SK-N-SH (cell line): ENCODE results near the gene OR6B2. TPM values are rescaled to one million over a fixed set of nuclear protein-coding genes. Genes with fewer than 3 reads are reported as not detected.

ENCODE experiments used
- CTCF ChIA-PET: fragments of 300-600, 350-600 bp; formaldehyde crosslinking; extraction: SDS; loops from one replicate; lab custom pipeline; 2021; lab: Yijun Ruan, JAX
- POLR2A ChIA-PET: fragments of 350-600 bp; sonication (Branson Sonifier 250); formaldehyde crosslinking; extraction: SDS; loops from one replicate; lab custom pipeline; 2020; ENCODE audit warnings: antibody characterized with exemption, inconsistent platforms; lab: Yijun Ruan, JAX
- DNase-seq: peaks from one replicate; pipeline ENCODE4 v3.0.0; 2012
- H2AFZ ChIP-seq: fragments of 200-600 bp; sonication (generic); 2 replicates; pipeline ENCODE4 v1.8.1; 2016; ENCODE audit warnings: antibody characterized with exemption, mild to moderate bottlenecking, low read depth
- H3F3A ChIP-seq: fragments of 200-600 bp; sonication (generic); replicated peaks from 2 replicates; pipeline ENCODE3; 2016; ENCODE audit warnings: antibody characterized with exemption, mild to moderate bottlenecking; ENCODE audit not compliant: insufficient read depth
- H3K27ac ChIP-seq, 2 experiments: fragments of 200-500 bp in 1 of 2; fragments of 200-600 bp in 1 of 2; sonication (Bioruptor generic) in 1 of 2; sonication (generic), shearing (Covaris generic) in 1 of 2; 2 replicates each; pipeline versions ENCODE4 v1.5.1 to v1.6.1; 2014 to 2016; ENCODE audit warnings: low read depth in 2 of 2, inconsistent platforms in 1 of 2, low read length in 1 of 2, mild to moderate bottlenecking in 1 of 2, mixed read lengths in 1 of 2
- H3K27me3 ChIP-seq: fragments of 200-600 bp; sonication (generic), shearing (Covaris generic); 2 replicates; pipeline ENCODE4 v1.6.1; 2016; ENCODE audit warnings: mixed run types; ENCODE audit not compliant: insufficient read depth
- H3K36me3 ChIP-seq, 2 experiments: fragments of 200-500 bp in 1 of 2; fragments of 200-600 bp in 1 of 2; sonication (Bioruptor generic) in 1 of 2; sonication (generic) in 1 of 2; replicated peaks in 1 of 2; 2 replicates each; pipeline versions ENCODE3 to v1.5.1; 2014 to 2016; ENCODE audit warnings: low read length in 1 of 2, mild to moderate bottlenecking in 1 of 2; ENCODE audit not compliant: insufficient read depth in 2 of 2, control insufficient read depth in 1 of 2
- H3K4me1 ChIP-seq, 2 experiments: fragments of 200-500 bp in 1 of 2; fragments of 200-600 bp in 1 of 2; sonication (Bioruptor generic) in 1 of 2; sonication (generic), shearing (Covaris generic) in 1 of 2; 2 replicates each; pipeline versions ENCODE4 v1.5.1 to v1.6.1; 2014 to 2016; ENCODE audit warnings: low read depth in 1 of 2, low read length in 1 of 2, mixed run types in 1 of 2; ENCODE audit not compliant: insufficient read depth in 2 of 2, control insufficient read depth in 1 of 2
- H3K4me2 ChIP-seq: fragments of 200-600 bp; sonication (generic), shearing (Covaris generic); 2 replicates; pipeline ENCODE4 v1.6.1; 2017; ENCODE audit warnings: mixed run types
- H3K4me3 ChIP-seq, 2 experiments: fragments of 200-500 bp in 1 of 2; fragments of 200-600 bp in 1 of 2; sonication (Bioruptor generic) in 1 of 2; sonication (generic), shearing (Covaris generic) in 1 of 2; 2 replicates each; pipeline versions ENCODE4 v1.5.1 to v1.8.1; 2014 to 2016; ENCODE audit warnings: low read depth in 2 of 2, inconsistent platforms in 1 of 2, low read length in 1 of 2, mild to moderate bottlenecking in 1 of 2, mixed read lengths in 1 of 2, moderate library complexity in 1 of 2
- H3K79me2 ChIP-seq: fragments of 200-600 bp; sonication (generic); 2 replicates; pipeline ENCODE4 v1.8.1; 2017; ENCODE audit warnings: mild to moderate bottlenecking; ENCODE audit not compliant: insufficient read depth
- H3K9ac ChIP-seq: fragments of 200-600 bp; sonication (generic); 2 replicates; pipeline ENCODE4 v1.6.1; 2017; ENCODE audit warnings: mixed run types
- H3K9me2 ChIP-seq: fragments of 200-600 bp; sonication (generic); 2 replicates; pipeline ENCODE4 v1.6.1; 2017; ENCODE audit warnings: mixed run types
- H3K9me3 ChIP-seq: fragments of 200-600 bp; sonication (generic); 2 replicates; pipeline ENCODE4 v1.6.1; 2017; ENCODE audit warnings: mixed run types, mild to moderate bottlenecking, moderate library complexity
- H4K20me1 ChIP-seq: fragments of 200-600 bp; sonication (generic); 2 replicates; pipeline ENCODE4 v1.6.1; 2017; ENCODE audit warnings: mild to moderate bottlenecking, mixed run types; ENCODE audit not compliant: insufficient read depth
- CHD2 ChIP-seq: fragments of 150-350 bp; IDR thresholded peaks from 2 replicates; pipeline ENCODE4 v1.6.1; 2018; ENCODE audit warnings: low read length; ENCODE audit not compliant: partially characterized antibody
- ELF1 ChIP-seq: IDR thresholded peaks from 2 replicates; pipeline ENCODE4 v1.4.0; 2012
- EZH2phosphoT487 ChIP-seq: fragments of 200-600 bp; sonication (generic); IDR thresholded peaks from 2 replicates; pipeline ENCODE4 v1.6.1; 2017; ENCODE audit warnings: low read depth, mixed run types, mild to moderate bottlenecking, antibody characterized with exemption, moderate library complexity, borderline replicate concordance
- FOXJ3 ChIP-seq: sonication (generic); formaldehyde crosslinking; IDR thresholded peaks from 2 replicates; pipeline ENCODE4 v1.5.1; 2020; ENCODE audit warnings: mild to moderate bottlenecking, missing genetic modification reagents
- FOXM1 ChIP-seq: IDR thresholded peaks from 2 replicates; pipeline ENCODE4 v1.4.0; 2012; ENCODE audit warnings: low read depth, mild to moderate bottlenecking
- IRF3 ChIP-seq: fragments of 150-350 bp; IDR thresholded peaks from 2 replicates; pipeline ENCODE4 v1.6.1; 2016; ENCODE audit warnings: mild to moderate bottlenecking, low read depth, low read length
- JUND ChIP-seq: IDR thresholded peaks from 2 replicates; pipeline ENCODE4 v1.4.0; 2012
- MEF2A ChIP-seq: IDR thresholded peaks from 2 replicates; pipeline ENCODE4 v1.4.0; 2012; ENCODE audit warnings: low read depth, borderline replicate concordance
- MXI1 ChIP-seq: IDR thresholded peaks from 2 replicates; pipeline ENCODE4 v1.6.1; 2012; ENCODE audit warnings: mild to moderate bottlenecking, low read depth, low read length, improper control_type of control experiment
- NFIC ChIP-seq: IDR thresholded peaks from 2 replicates; pipeline ENCODE4 v1.4.0; 2012; ENCODE audit warnings: borderline replicate concordance
- NRF1 ChIP-seq: IDR thresholded peaks from 2 replicates; pipeline ENCODE4 v1.6.1; 2012; ENCODE audit warnings: low read depth, mild to moderate bottlenecking, low read length
- POLR2AphosphoS5 ChIP-seq: IDR thresholded peaks from 2 replicates; pipeline ENCODE4 v1.6.1; 2012; ENCODE audit warnings: low read depth, low read length
- RFX5 ChIP-seq: IDR thresholded peaks from 2 replicates; pipeline ENCODE4 v1.6.1; 2012; ENCODE audit warnings: mild to moderate bottlenecking, improper control_type of control experiment, low read length
- RXRA ChIP-seq: IDR thresholded peaks from 2 replicates; pipeline ENCODE4 v1.4.0; 2012; ENCODE audit warnings: low read depth, mild to moderate bottlenecking, borderline replicate concordance
- SIN3A ChIP-seq: IDR thresholded peaks from 2 replicates; pipeline ENCODE4 v1.6.1; 2012; ENCODE audit warnings: low read depth, mild to moderate bottlenecking, low read length, moderate library complexity, borderline replicate concordance
- SMC3 ChIP-seq: IDR thresholded peaks from 2 replicates; pipeline ENCODE4 v1.6.1; 2012; ENCODE audit warnings: low read depth, low read length, improper control_type of control experiment
- TCF12 ChIP-seq: IDR thresholded peaks from 2 replicates; pipeline ENCODE4 v1.4.0; 2012
- TEAD4 ChIP-seq: IDR thresholded peaks from 2 replicates; pipeline ENCODE4 v1.4.0; 2012; ENCODE audit warnings: mild to moderate bottlenecking, borderline replicate concordance; ENCODE audit not compliant: insufficient read depth
- WGBS: methylation state at CpG from one replicate; pipeline ENCODE4 v1.1.6; 2017; ENCODE audit warnings: low lambda C conversion rate; 5-methylcytosine and 5-hydroxymethylcytosine counted together
- polyA plus RNA-seq, 3 experiments: library from polyadenylated mRNA; depleted of rRNA; stranded (reverse); fragments of >200 nt; gene quantifications; 2 replicates each; pipeline ENCODE4 v1.2.3, GENCODE V29; 2012
- TF ChIP-seq, protein P1 (sequence below): IDR thresholded peaks from 2 replicates; pipeline ENCODE4 v1.4.0; 2012; ENCODE audit warnings: low read depth, borderline replicate concordance
- TF ChIP-seq, protein P2 (sequence below): IDR thresholded peaks from 2 replicates; pipeline ENCODE4 v1.6.1; 2012; ENCODE audit warnings: mild to moderate bottlenecking, low read depth, low read length, moderate library complexity
- TF ChIP-seq, protein P3 (sequence below): IDR thresholded peaks from 2 replicates; pipeline ENCODE4 v1.4.0; 2012; ENCODE audit warnings: low read depth, borderline replicate concordance

The OR6B2 gene
- polyA plus RNA-seq, 1 of the 3 experiments (the other 2 are of a cell fraction) = not detected

- ChIA-PET POLR2A (no interaction called here), CTCF (no interaction called here)
- H3F3A ChIP-seq = no peaks in the 10 kb centered on the region
- H3K4me1 ChIP-seq = no peaks in the 10 kb centered on the region
- no peaks in the 10 kb centered on the region for H4K20me1 ChIP-seq
- TF ChIP-seq SIN3A (no peak), JUND (no peak), SMC3 (no peak), CHD2 (no peak), TCF12 (no peak), MEF2A (no peak), EZH2phosphoT487 (no peak), POLR2AphosphoS5 (no peak), ELF1 (no peak), NFIC (no peak)
- TF ChIP-seq, protein P1, sequence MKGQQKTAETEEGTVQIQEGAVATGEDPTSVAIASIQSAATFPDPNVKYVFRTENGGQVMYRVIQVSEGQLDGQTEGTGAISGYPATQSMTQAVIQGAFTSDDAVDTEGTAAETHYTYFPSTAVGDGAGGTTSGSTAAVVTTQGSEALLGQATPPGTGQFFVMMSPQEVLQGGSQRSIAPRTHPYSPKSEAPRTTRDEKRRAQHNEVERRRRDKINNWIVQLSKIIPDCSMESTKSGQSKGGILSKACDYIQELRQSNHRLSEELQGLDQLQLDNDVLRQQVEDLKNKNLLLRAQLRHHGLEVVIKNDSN = no peak
- H3K27ac ChIP-seq = no peak overlapping the region
- 47% methylated on average over 4 of the region's 6 CpGs for WGBS
- H3K9ac ChIP-seq = no peak overlapping the region
- no peak overlapping the region for H2AFZ ChIP-seq
- H3K27me3 ChIP-seq = peaks cover 17% of the 10 kb centered on the region; the same call in 1 of the 2 replicates
- H3K9me3 ChIP-seq = no peaks in the 10 kb centered on the region
- no peak overlapping the region for H3K4me2 ChIP-seq
- no peak for DNase-seq
- H3K79me2 ChIP-seq = no peaks in the 10 kb centered on the region
- H3K4me3 ChIP-seq = no peak overlapping the region
- no peaks in the 10 kb centered on the region for H3K9me2 ChIP-seq
- H3K36me3 ChIP-seq = no peaks in the 10 kb centered on the region
Observed at GRCh38 chr2:240041363-240041762, 11.1 kb upstream of the OR6B2 start.

- Histone ChIP-seq H3K4me1 (no peaks in the 10 kb centered on the region; a peak in 1 of 4 replicates), H3K27ac (no peak overlapping the region), H2AFZ (no peak overlapping the region), H3K4me2 (no peak overlapping the region), H3K27me3 (peaks cover 28% of the 10 kb centered on the region), H3K36me3 (no peaks in the 10 kb centered on the region), H4K20me1 (no peaks in the 10 kb centered on the region), H3K9me3 (no peaks in the 10 kb centered on the region), H3F3A (no peaks in the 10 kb centered on the region), H3K4me3 (no peak overlapping the region), H3K9me2 (no peaks in the 10 kb centered on the region), H3K79me2 (no peaks in the 10 kb centered on the region), H3K9ac (no peak overlapping the region)
- DNase-seq = no peak
- POLR2A ChIA-PET = no interaction called here
- CTCF ChIA-PET = interaction anchor here (1.2 to 1.5 kb wide), 3 partner anchors 16 to 25 kb away, joined by 3 to 5 read pairs (median 5); no protein-coding TSS in a partner anchor
- TF ChIP-seq JUND (no peak), TEAD4 (no peak), NRF1 (no peak), SIN3A (no peak), RXRA (no peak), IRF3 (no peak), FOXJ3 (CRISPR knock-in tag) (no peak), RFX5 (no peak), NFIC (no peak), MEF2A (no peak), FOXM1 (no peak), ELF1 (no peak), MXI1 (no peak), POLR2AphosphoS5 (no peak)
- TF ChIP-seq, protein P2, sequence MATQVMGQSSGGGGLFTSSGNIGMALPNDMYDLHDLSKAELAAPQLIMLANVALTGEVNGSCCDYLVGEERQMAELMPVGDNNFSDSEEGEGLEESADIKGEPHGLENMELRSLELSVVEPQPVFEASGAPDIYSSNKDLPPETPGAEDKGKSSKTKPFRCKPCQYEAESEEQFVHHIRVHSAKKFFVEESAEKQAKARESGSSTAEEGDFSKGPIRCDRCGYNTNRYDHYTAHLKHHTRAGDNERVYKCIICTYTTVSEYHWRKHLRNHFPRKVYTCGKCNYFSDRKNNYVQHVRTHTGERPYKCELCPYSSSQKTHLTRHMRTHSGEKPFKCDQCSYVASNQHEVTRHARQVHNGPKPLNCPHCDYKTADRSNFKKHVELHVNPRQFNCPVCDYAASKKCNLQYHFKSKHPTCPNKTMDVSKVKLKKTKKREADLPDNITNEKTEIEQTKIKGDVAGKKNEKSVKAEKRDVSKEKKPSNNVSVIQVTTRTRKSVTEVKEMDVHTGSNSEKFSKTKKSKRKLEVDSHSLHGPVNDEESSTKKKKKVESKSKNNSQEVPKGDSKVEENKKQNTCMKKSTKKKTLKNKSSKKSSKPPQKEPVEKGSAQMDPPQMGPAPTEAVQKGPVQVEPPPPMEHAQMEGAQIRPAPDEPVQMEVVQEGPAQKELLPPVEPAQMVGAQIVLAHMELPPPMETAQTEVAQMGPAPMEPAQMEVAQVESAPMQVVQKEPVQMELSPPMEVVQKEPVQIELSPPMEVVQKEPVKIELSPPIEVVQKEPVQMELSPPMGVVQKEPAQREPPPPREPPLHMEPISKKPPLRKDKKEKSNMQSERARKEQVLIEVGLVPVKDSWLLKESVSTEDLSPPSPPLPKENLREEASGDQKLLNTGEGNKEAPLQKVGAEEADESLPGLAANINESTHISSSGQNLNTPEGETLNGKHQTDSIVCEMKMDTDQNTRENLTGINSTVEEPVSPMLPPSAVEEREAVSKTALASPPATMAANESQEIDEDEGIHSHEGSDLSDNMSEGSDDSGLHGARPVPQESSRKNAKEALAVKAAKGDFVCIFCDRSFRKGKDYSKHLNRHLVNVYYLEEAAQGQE = no peak
- TF ChIP-seq, protein P3, sequence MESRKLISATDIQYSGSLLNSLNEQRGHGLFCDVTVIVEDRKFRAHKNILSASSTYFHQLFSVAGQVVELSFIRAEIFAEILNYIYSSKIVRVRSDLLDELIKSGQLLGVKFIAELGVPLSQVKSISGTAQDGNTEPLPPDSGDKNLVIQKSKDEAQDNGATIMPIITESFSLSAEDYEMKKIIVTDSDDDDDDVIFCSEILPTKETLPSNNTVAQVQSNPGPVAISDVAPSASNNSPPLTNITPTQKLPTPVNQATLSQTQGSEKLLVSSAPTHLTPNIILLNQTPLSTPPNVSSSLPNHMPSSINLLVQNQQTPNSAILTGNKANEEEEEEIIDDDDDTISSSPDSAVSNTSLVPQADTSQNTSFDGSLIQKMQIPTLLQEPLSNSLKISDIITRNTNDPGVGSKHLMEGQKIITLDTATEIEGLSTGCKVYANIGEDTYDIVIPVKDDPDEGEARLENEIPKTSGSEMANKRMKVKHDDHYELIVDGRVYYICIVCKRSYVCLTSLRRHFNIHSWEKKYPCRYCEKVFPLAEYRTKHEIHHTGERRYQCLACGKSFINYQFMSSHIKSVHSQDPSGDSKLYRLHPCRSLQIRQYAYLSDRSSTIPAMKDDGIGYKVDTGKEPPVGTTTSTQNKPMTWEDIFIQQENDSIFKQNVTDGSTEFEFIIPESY = no peak
Observed at GRCh38 chr2:240037358-240037757, 7.1 kb upstream of the OR6B2 start.
